Measurements from ENCODE around the gene TOM1.

The TOM1 gene

DNA sequence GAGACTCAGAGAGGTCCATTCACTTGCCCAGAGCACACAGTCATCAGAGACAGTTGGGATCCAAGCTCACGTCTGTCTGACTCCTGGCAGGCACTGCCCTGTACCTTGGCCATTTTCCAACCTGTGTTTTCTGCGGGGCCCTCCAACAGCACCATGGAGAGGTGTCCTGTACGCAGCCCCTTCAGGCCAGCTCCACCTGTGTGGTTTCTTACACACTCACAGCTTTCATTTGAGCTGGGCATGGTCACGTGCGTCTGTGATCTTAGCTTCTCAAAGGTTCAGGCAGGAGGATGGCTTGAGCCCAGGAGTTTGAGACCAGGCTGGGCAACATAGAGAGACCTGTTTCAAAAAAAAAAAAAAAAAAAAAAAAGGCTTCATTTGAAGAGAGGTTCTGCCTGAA lies 24.4 kb downstream of the TOM1 start:
- no peak for TF ChIP-seq POLR2A (IDR thresholded peaks at IDR 0.05; ENCODE audit: low read depth, low read length)
- no peak for FAIRE-seq
- DNase-seq (ENCODE audit: insufficient read length, low spot score), result no peak

GRCh38 chr22:35324762-35325161 lies 25.1 kb downstream of the TOM1 start:
- no peak for TF ChIP-seq POLR2A (IDR thresholded peaks at IDR 0.05; ENCODE audit: low read depth, low read length)
- FAIRE-seq (no peak), DNase-seq (ENCODE audit: insufficient read length, low spot score) (no peak)

GRCh38 chr22:35325209-35325608 lies 25.5 kb downstream of the TOM1 start:
- FAIRE-seq (no peak), DNase-seq (ENCODE audit: insufficient read length, low spot score) (no peak)
- no peak for TF ChIP-seq POLR2A (IDR thresholded peaks at IDR 0.05; ENCODE audit: low read depth, low read length)

- TF ChIP-seq POLR2A (IDR thresholded peaks at IDR 0.05; ENCODE audit: low read depth, low read length), result no peak
- no peak for FAIRE-seq
- no peak for DNase-seq (ENCODE audit: insufficient read length, low spot score)
Observed at GRCh38 chr22:35326854-35327562, 27.3 kb downstream of the TOM1 start.

GRCh38 chr22:35327690-35328471 lies 28.2 kb downstream of the TOM1 start:
- DNase-seq (ENCODE audit: insufficient read length, low spot score) (no peak), FAIRE-seq (no peak)
- TF ChIP-seq POLR2A (IDR thresholded peaks at IDR 0.05; ENCODE audit: low read depth, low read length), result no peak

DNA sequence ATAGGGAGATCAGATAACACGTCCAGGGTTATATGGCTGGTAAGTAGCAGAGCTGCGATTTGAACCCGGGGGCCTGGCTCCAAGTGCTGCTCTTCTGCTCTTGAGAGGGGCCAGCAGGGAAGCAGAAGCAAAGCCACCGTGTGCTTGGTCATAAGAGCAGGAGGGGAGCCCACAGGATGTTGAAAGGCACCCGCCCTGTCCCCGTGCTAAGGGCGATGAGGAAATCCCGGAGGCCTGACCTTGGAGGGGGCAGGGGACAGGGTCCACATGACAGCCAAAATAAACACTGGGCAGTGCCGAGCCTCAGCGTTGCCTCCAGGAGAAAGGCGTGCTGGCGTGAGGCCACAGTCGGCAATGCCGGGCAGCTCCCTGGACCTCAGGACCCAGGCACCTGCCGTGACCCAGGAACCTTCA lies 28.8 kb downstream of the TOM1 start:
- DNase-seq (ENCODE audit: insufficient read length, low spot score) (no peak), FAIRE-seq (no peak)
- TF ChIP-seq POLR2A (IDR thresholded peaks at IDR 0.05; ENCODE audit: low read depth, low read length), result no peak

DNA sequence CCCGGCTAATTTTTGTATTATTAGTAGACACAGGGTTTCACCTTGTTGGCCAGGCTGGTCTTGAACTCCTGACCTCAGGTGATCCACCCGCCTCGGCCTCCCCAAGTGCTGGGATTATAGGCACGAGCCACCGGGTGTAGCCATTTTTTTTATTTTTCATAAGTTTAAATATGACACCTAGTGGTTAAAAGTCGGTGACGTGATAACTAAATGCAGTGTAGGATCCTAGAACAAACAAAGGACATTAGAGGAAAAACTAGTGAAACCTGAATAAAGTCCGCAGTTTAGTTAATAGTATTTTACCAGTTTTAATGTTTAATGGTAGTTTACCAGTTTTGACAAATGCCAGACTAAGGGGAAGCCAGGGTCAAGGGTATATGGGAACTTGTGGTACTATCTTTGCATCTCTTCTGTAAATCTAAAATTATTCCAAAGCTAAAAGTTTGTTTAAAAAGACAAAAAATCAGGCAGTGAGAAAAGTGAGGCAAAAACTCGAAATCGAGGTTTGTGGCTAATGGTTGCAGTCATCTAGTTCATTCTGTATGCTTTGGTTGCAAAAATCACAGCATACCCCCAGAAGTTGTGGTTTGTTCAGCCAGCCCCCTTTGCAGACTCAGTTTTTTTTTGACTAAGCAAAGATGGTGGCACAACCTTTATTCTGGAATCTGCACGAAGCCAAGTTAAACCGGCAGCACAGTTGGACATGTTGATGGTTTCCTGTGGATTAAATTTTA lies 29.6 kb downstream of the TOM1 start:
- FAIRE-seq (no peak), DNase-seq (ENCODE audit: insufficient read length, low spot score) (no peak)
- TF ChIP-seq POLR2A (IDR thresholded peaks at IDR 0.05; ENCODE audit: low read depth, low read length), result no peak

DNA sequence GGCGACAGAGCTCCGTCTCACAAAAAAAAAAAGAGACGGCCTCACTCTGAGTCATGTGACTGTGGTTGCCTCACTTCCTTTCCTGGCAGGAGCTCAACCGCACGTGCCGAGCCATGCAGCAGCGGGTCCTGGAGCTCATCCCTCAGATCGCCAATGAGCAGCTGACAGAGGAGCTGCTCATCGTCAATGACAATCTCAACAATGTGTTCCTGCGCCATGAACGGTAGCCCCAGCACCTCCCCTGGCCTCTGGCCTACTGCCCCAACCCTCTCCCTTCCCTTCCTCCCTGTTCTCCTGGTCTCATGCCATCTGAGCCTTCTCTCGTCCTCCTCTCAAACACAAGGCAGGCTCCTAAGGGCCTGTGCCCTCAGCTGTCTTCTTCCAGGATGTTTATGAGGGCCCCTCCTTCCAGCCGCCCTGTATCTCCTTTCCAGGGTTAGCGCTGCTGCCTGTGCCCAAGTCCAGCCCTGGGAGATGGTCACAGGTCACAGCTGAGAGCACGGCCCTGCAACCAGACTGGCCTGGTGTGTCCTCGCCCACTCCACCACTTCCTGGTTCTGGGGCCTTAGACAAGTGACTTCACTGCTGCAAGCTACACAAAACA lies 30.7 kb downstream of the TOM1 start:
- no peak for TF ChIP-seq POLR2A (IDR thresholded peaks at IDR 0.05; ENCODE audit: low read depth, low read length)
- DNase-seq (ENCODE audit: insufficient read length, low spot score) (no peak), FAIRE-seq (no peak)

DNA sequence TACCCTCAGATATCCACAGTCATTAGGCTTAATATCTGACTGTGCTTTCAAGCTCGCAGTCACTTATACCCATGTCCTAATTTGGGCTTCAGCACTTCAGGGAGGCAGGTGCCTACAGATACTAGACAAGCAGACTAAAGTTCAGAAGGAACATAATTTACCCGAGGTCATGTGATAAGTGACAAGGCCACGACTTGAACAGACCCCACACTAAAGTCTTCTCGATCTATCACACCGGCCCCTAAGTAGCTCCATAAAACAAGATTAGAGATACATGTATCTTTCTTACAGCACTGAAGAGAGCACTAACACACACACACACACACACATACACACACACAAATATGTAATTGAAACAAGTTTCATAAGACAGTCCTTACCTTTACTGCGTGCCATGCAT lies 32.6 kb downstream of the TOM1 start:
- TF ChIP-seq POLR2A (IDR thresholded peaks at IDR 0.05; ENCODE audit: low read depth, low read length), result no peak
- FAIRE-seq (no peak), DNase-seq (ENCODE audit: insufficient read length, low spot score) (no peak)

GRCh38 chr22:35333220-35333619 lies 33.5 kb downstream of the TOM1 start:
- FAIRE-seq, result no peak
- no peak for DNase-seq (ENCODE audit: insufficient read length, low spot score)

GRCh38 chr22:35334004-35334403 lies 34.3 kb downstream of the TOM1 start:
- no peak for DNase-seq (ENCODE audit: insufficient read length, low spot score)
- TF ChIP-seq POLR2A (IDR thresholded peaks at IDR 0.05; ENCODE audit: low read depth, low read length), result no peak
- no peak for FAIRE-seq

More at GRCh38 chr22:35333220-35333619, 33.5 kb downstream of the TOM1 start:
- no peak for TF ChIP-seq POLR2A (IDR thresholded peaks at IDR 0.05; ENCODE audit: low read depth, low read length)

- no peak for FAIRE-seq
- TF ChIP-seq POLR2A (IDR thresholded peaks at IDR 0.05; ENCODE audit: low read depth, low read length), result no peak
- no peak for DNase-seq (ENCODE audit: insufficient read length, low spot score)
Observed at GRCh38 chr22:35335468-35335867, 35.8 kb downstream of the TOM1 start.

DNA sequence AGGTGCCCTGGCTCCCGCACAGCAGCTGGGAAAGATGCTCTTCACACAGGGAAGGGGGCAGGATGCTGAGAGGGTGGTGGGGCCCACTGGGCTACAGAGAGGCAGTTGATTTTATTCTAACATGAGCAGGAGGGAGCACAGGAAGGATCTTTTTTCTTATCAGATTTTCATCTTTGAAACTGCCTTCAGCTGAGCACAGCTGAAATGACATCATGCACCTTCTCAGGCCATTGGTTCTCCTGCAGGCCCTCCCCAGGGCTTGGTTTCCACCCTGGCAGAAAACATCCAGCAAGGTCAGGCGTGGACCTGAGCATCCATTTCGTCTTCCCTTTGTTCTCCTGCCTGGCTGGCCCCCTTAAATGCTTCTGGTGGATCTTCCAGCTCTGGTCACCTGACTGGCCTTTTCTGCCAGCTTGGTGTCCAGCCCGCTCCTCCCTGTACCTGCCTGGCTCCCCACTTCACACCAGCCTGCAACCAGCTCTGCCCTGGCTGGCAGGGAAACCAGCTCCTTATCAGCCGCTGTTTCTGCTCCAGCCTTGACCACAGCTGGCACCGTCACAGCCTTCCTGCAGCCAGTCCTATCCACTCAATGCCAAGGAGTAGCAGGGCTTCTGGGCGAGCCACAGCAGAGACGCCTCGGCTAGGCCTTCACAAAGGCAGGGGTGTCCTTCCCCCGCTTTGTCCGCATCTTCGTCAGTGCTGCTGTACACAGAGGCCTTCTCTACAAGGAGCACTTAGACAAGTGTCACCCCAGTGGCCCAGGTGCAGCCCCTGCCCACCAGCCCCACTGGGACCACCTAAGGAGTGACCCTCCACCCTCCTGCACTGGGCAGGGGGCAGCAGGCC lies 36.5 kb downstream of the TOM1 start:
- no peak for TF ChIP-seq POLR2A (IDR thresholded peaks at IDR 0.05; ENCODE audit: low read depth, low read length)
- DNase-seq (ENCODE audit: insufficient read length, low spot score) (no peak), FAIRE-seq (no peak)

All from H54 (cell line).